Adrenal gland (tissue), 12 donors: ENCODE measurements around the gene SLC9C1. TPM values are rescaled to one million over a fixed set of nuclear protein-coding genes. Genes with fewer than 3 reads are reported as not detected.

ENCODE experiments used
- DNase-seq, 7 donors: peaks; one replicate each; pipeline ENCODE4 v3.0.0-alpha.2; 2019 to 2020
- H3K27ac ChIP-seq, 5 donors: fragments of 200-600 bp; sonication (generic) in 4 of 5; 1 replicate in 3 of 5; 2 replicates in 2 of 5; pipeline versions ENCODE4 v1.5.1 to v1.8.0; 2016 to 2020; ENCODE audit warnings: mild to moderate bottlenecking in 1 of 5
- H3K27me3 ChIP-seq: fragments of 200-600 bp; 2 replicates; pipeline ENCODE4 v1.8.0; 2021
- H3K36me3 ChIP-seq, 2 donors: fragments of 200-600 bp; replicated peaks in 1 of 2; 1 replicate in 1 of 2; 2 replicates in 1 of 2; pipeline versions ENCODE4 v1.5.1 to v1.8.0; 2018 to 2022
- H3K4me1 ChIP-seq, 2 donors: fragments of 200-600 bp; replicated peaks in 1 of 2; 1 replicate in 1 of 2; 2 replicates in 1 of 2; pipeline versions ENCODE4 v1.5.1 to v1.8.0; 2018 to 2021
- H3K4me3 ChIP-seq, 4 donors: fragments of 200-600 bp; sonication (generic) in 3 of 4; one replicate each; pipeline ENCODE4 v1.5.1; 2016 to 2018
- H3K9me3 ChIP-seq, 3 donors: fragments of 200-600 bp; sonication (generic) in 1 of 3; replicated peaks in 1 of 3; 1 replicate in 2 of 3; 2 replicates in 1 of 3; pipeline versions ENCODE4 v1.5.1 to v1.8.0; 2016 to 2021
- CTCF ChIP-seq, 6 experiments: fragments of 450-650 bp in 4 of 6; fragments of 200-600 bp in 2 of 6; sonication (generic) in 1 of 6; IDR thresholded peaks; 1 replicate in 5 of 6; 2 replicates in 1 of 6; pipeline versions ENCODE4 v1.5.1 to v1.8.0; 2016 to 2021; ENCODE audit warnings: antibody characterized with exemption in 6 of 6, mild to moderate bottlenecking in 2 of 6, moderate library complexity in 1 of 6
- POLR2A ChIP-seq, 2 donors: fragments of 450-650 bp; IDR thresholded peaks; one replicate each; pipeline ENCODE4 v1.6.1; 2017; ENCODE audit warnings: antibody characterized with exemption in 2 of 2, mild to moderate bottlenecking in 2 of 2, moderate library complexity in 1 of 2
- WGBS, 4 donors: extraction: QIAGEN DNeasy Blood & Tissue Kit in 2 of 4; methylation state at CpG; one replicate each; pipeline versions ENCODE4 v1.1.5 to v1.1.7; 2013 to 2017; 5-methylcytosine and 5-hydroxymethylcytosine counted together
- intact Hi-C, 2 donors: fragments of 100-400 bp; cut with DNase I; formaldehyde crosslinking; loops; one replicate each; pipeline versions ENCODE4 v1.14.1 to v1.15.0; 2022 to 2023
- polyA plus RNA-seq, 3 donors: library from polyadenylated mRNA; stranded (reverse); fragments of 200-250 nt in 2 of 3; fragments of 350-450 nt in 1 of 3; fragmentation: Illumina TruSeq in 1 of 3; extraction: RNeasy Lipid Tissue Mini Kit (QIAGEN cat#74804) in 1 of 3; gene quantifications; one replicate each; pipeline ENCODE4 v1.2.3, GENCODE V29; 2013 to 2014
- total RNA-seq, 9 donors: library from RNA; depleted of rRNA in 4 of 9; stranded (reverse); fragments of >200 nt in 4 of 9; fragments of 120-200 nt in 1 of 9; fragmentation: NEBNext Ultra II Directional in 1 of 9; extraction: Animal tissue kit (Norgen Biotek cat#: 25700) in 1 of 9; gene quantifications; one replicate each; pipeline versions ENCODE4 v1.1.0 to v1.2.4, GENCODE V29; 2013 to 2023
- donor health status: healthy with polysubstance abuse.
- donor health status: Bipolar disorder and iron deficiency.
- donor health status: DM: yes; HTN: yes; CAD: no.
- donor health status: DM: no; HTN: no; CAD: no.
- donor health status: DM: no; HTN: no; CAD: no.
- donor health status: DM: yes; HTN: yes; CAD: no.

The SLC9C1 gene
- total and polyA plus RNA-seq, 12 donors = 0.72 TPM; not detected in 11

DNA sequence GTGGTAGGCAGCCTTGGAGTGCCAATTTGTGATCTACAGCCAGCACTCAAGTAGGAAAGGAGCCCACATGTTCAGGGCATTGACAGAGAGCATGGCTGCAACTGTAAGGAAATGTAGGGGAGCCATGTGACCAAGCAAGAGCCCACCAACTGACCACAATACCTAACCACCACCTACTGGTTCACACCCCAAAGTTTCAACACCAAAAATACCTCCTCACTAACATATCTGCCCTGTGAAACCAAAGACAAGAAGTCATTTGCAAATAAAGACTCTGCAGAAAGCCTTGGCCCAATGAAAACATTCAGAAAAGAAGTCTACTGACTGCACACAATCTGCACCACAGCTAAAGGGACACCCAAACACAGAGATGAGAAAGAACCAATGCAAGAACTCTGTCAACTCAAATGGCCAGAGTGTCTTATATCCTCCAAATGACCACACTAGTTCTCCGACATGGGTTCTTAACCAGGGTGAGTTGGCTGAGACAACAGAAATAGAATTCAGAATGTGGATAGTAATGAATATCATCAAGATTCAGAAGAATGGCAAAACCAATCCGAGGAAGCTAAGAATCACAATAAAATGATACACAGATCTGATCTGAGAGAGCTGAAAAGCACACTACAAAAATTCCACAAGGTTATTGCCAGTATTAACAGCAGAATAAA, 40.6 kb downstream of the SLC9C1 start:
- TF ChIP-seq CTCF (IDR thresholded peaks at IDR 0.05) (no peak), POLR2A (IDR thresholded peaks at IDR 0.05) (no peak)
- H3K4me3 ChIP-seq = no peak overlapping the region
- H3K27ac ChIP-seq = no peak overlapping the region
- no peaks in the 10 kb centered on the region for H3K9me3 ChIP-seq
- intact Hi-C loops = no loop called here
- no peak for DNase-seq
- no peaks in the 10 kb centered on the region for H3K4me1 ChIP-seq
- no peaks in the 10 kb centered on the region for H3K36me3 ChIP-seq
- 80 to 96% (median 84%) methylated on average over 2 of the region's 2 CpGs for WGBS, 4 donors
- no peaks in the 10 kb centered on the region for H3K27me3 ChIP-seq

DNA sequence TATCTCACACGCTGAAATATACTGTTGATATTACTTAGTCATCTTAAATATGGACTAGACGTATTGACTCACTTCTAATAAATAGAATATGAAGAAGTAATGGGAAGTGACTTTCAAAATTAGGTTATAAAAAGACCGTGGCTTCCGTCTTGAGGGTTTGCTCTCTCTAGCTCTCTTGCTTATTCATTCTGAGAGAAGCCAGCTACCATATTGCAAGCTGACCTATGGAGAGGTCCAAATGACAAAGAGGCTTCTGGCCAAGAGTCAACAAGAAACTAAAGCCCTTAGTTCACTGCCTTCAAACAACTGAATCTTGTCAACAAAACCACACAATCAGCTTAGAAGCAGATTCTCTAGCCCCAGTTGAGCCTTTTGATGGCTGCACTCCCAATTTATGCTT, 46.1 kb downstream of the SLC9C1 start:
- DNase-seq = no peak
- no peak overlapping the region for H3K27ac ChIP-seq
- intact Hi-C loops = no loop called here
- no peaks in the 10 kb centered on the region for H3K36me3 ChIP-seq
- H3K4me1 ChIP-seq = peaks cover 0 to 3% of the 10 kb centered on the region in 2 donors
- no peak overlapping the region for H3K4me3 ChIP-seq
- H3K27me3 ChIP-seq = no peaks in the 10 kb centered on the region
- no peak for TF ChIP-seq CTCF (IDR thresholded peaks at IDR 0.05)
- TF ChIP-seq POLR2A (IDR thresholded peaks at IDR 0.05) = no peak
- no peaks in the 10 kb centered on the region for H3K9me3 ChIP-seq
- 70 to 96% (median 78%) methylated on average over 4 of the region's 4 CpGs for WGBS, 4 donors

- Histone ChIP-seq H3K4me3 (no peak overlapping the region), H3K9me3 (no peaks in the 10 kb centered on the region), H3K27ac (no peak overlapping the region), H3K4me1 (peaks cover 0 to 3% of the 10 kb centered on the region in 2 donors), H3K36me3 (no peaks in the 10 kb centered on the region), H3K27me3 (no peaks in the 10 kb centered on the region)
- TF ChIP-seq POLR2A (IDR thresholded peaks at IDR 0.05) (no peak), CTCF (IDR thresholded peaks at IDR 0.05) (no peak)
- 30 to 51% (median 36%) methylated on average over 2 of the region's 2 CpGs for WGBS, 4 donors
- DNase-seq = no peak
- intact Hi-C loops = no loop called here
These were observed 46.7 kb downstream of the SLC9C1 start for GRCh38 chr3:112247350-112247749.

DNA sequence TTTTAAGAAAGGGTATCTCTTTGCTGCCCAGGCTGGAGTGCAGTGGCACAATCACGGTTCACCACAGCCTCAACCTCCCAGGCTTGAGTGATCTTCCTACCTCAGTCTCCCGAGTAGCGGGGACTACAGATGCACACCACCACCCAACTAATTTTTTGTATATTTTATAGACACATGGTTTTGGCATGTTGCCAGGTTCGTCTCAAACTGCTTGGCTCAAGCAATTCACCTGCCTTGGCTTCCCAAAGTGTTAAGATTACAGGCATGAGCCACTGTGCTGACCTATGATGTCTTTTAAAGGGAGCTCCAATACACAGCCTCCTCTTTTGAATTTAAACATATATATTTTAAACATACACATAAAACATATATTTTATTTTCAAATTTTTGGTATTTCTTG, 60.9 kb downstream of the SLC9C1 start:
- Histone ChIP-seq H3K4me1 (no peaks in the 10 kb centered on the region), H3K4me3 (no peak overlapping the region), H3K27ac (no peak overlapping the region), H3K36me3 (no peaks in the 10 kb centered on the region), H3K27me3 (no peaks in the 10 kb centered on the region), H3K9me3 (no peaks in the 10 kb centered on the region)
- TF ChIP-seq POLR2A (IDR thresholded peaks at IDR 0.05) (no peak), CTCF (IDR thresholded peaks at IDR 0.05) (no peak)
- intact Hi-C loops = no loop called here
- no peak for DNase-seq
- 70 to 75% (median 73%) methylated on average over 4 of the region's 4 CpGs for WGBS, 4 donors
